HG03103 (cell line): ENCODE results near the gene CAPRIN2.

Experiments used
- ATAC-seq: cut with Tn5 transposase; IDR thresholded peaks from one replicate; pipeline ENCODE4 v1.9.1; 2021; ENCODE audit warnings: low read depth; ENCODE audit not compliant: unreplicated experiment

The CAPRIN2 gene

GRCh38 chr12:30707613-30708342, 47.0 kb downstream of the CAPRIN2 start:
- ATAC-seq, result no peak

GRCh38 chr12:30706476-30706875, 48.3 kb downstream of the CAPRIN2 start:
- ATAC-seq, result no peak

GRCh38 chr12:30701056-30701455, 53.7 kb downstream of the CAPRIN2 start:
- no peak for ATAC-seq

GRCh38 chr12:30700216-30700900, 54.4 kb downstream of the CAPRIN2 start:
- no peak for ATAC-seq

GRCh38 chr12:30698346-30698745, 56.4 kb downstream of the CAPRIN2 start:
- ATAC-seq, result no peak

- ATAC-seq, result no peak
Measured at GRCh38 chr12:30696943-30697342, 57.8 kb downstream of the CAPRIN2 start.

GRCh38 chr12:30696486-30696885, 58.3 kb downstream of the CAPRIN2 start:
- no peak for ATAC-seq

GRCh38 chr12:30696103-30696408, 58.7 kb downstream of the CAPRIN2 start:
- peak; percentile 26 for ATAC-seq

- peak; percentile 66 for ATAC-seq
Measured at GRCh38 chr12:30695199-30696102, 59.3 kb downstream of the CAPRIN2 start, which contains the start of gene IPO8. Gene IPO8, minus strand, starts transcription at chr12:30695869. Its CDS starts 222 bp downstream, at chr12:30695647.

GRCh38 chr12:30694412-30695198, 60.1 kb downstream of the CAPRIN2 start:
- peak; percentile 26 for ATAC-seq

- ATAC-seq, result no peak
Measured at GRCh38 chr12:30692470-30692869, 62.3 kb downstream of the CAPRIN2 start.

- ATAC-seq, result no peak
Measured at GRCh38 chr12:30691122-30691879, 63.5 kb downstream of the CAPRIN2 start.

- ATAC-seq, result no peak
Measured at GRCh38 chr12:30687265-30687986, 67.3 kb downstream of the CAPRIN2 start.

- no peak for ATAC-seq
Measured at GRCh38 chr12:30679241-30679640, 75.5 kb downstream of the CAPRIN2 start.

GRCh38 chr12:30678221-30678620, 76.5 kb downstream of the CAPRIN2 start:
- no peak for ATAC-seq

GRCh38 chr12:30661210-30661609, 93.5 kb downstream of the CAPRIN2 start:
- no peak for ATAC-seq
